Fibroblast of peridontal ligament (primary cell): ENCODE data around the gene RPS17.
"Not testable (repeated sequence)": the region's sequence is repeated elsewhere in the genome, so short reads cannot be mapped to it uniquely, and the experiment has no call there.

ENCODE experiments used
- DNase-seq: peaks from one replicate; pipeline ENCODE4 v3.0.0-alpha.2; 2010; ENCODE audit errors: extremely low read depth

RPS17 gene

DNA sequence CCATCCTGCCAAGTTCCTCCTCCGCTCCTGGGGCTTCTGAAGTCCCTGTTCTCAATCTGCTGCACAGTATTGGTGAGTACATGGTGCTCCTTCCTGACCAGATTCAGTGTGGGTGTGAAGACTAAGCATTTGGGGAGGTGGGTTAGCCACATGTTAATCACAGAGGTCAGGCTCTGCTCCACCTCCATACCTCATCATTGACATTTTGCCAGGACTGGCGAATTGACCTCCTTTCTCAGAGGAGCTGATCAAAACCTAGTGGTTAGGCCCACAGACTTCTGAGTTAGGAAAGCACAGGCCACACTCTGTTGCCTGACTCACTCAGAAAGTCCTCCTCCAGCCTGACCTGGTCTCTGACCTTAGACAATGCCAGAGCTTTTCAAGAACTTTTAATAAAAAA lies 8.4 kb upstream of the RPS17 start:
- DNase-seq: no peak

DNA sequence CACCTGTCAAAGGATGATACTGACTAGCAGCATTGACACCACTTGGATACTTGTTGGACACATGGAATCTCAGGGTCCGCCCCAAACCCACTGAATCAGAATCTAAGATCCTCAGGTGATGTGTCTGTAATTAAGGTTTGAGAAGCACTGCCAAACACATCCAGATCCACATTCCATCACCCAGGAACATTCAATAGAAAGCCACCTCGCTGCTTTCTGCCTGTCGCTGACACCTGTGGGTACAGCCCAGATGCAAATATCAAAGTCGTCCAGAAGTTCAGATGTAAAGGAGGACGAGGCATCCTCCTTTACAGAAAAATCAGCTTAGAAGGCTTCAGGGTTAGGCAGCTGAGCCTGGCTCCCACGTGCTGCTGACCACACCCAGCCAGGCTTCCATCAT lies 5.2 kb upstream of the RPS17 start:
- DNase-seq: no peak

DNA sequence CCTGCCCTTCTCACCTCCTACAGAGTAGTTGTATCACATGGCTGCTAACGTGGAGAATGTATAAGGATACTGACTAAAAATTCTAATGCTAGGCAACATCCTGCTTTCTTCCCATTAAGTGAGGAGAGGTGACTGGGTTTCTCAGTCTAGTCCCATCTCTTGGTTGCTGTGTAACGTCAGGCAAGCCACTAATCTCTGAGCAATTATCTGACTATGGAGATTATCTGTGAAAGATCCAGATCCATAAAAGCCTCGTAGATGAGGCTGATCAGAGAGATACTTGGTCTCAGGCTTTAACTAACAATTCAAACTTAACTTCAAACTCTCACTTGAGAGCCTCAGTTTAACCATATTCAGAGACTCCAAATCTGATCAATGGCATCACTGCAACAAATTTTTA lies 4.7 kb upstream of the RPS17 start:
- DNase-seq: no peak

DNA sequence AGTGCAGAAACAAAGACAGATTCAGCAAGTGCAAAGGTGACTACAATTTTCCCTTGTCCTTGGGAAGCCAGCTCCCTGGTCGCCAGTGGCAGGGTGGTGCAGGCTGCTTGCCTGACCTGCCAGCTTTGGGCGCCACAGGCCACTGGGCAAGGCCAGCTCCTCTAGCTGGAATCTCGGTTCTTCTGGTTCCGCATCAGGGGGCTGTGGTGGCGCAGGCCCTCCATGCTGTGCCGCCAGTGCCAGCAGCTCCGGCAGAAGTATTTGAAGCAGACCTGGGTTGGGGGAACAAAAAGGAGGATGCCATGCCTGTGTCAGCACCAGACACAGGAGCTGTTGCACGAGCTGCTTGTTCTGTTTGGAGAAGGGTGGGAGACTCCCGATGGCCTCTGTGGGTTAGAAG lies 4.2 kb upstream of the RPS17 start:
- DNase-seq: no peak

DNA sequence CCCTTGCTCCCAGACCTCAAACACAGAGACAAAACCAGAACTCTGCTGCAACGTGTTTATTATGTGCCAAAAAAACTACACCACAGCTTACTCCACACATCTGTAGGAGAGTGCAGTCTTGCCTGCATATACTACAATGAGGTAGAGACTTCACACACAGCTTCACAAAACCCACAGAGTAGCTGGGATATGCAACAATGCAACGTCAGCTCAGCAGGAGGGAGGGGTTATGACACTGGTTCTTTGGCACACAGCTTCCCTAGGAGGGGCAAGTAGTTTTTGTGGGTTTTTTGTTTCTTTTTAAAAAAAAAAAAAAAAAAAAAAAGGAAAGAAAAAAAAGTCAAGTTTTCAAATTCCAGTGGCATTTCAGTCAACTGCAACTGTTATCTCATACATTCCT lies 2.9 kb upstream of the RPS17 start:
- DNase-seq: peak; percentile 95

- DNase-seq: peak; percentile 52
Measured at GRCh38 chr15:82540984-82541431, 751 bp upstream of the RPS17 start.

DNA sequence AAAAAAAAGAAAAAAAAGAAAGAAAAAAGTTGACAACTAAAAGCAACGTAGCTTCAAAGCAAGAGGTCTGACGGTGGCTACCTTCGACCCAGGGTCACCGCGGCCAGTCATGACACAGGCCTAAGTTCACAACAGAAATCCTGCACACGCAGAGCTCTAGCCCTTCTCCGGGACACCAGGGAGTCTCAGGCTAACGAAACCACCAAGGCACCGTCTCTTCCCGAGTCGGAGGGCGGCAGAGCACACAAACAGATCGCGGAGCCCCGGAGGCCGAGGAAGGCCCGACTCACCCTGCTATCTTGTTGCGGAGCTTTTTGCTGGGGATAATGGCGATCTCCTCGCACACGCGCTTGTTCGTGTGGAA lies 584 bp downstream of the RPS17 start:
- DNase-seq: no peak

- DNase-seq: no peak
Measured at GRCh38 chr15:82538961-82539690, 1.1 kb downstream of the RPS17 start.

- no peak for DNase-seq
Measured at GRCh38 chr15:82537351-82537908, 2.8 kb downstream of the RPS17 start.

DNA sequence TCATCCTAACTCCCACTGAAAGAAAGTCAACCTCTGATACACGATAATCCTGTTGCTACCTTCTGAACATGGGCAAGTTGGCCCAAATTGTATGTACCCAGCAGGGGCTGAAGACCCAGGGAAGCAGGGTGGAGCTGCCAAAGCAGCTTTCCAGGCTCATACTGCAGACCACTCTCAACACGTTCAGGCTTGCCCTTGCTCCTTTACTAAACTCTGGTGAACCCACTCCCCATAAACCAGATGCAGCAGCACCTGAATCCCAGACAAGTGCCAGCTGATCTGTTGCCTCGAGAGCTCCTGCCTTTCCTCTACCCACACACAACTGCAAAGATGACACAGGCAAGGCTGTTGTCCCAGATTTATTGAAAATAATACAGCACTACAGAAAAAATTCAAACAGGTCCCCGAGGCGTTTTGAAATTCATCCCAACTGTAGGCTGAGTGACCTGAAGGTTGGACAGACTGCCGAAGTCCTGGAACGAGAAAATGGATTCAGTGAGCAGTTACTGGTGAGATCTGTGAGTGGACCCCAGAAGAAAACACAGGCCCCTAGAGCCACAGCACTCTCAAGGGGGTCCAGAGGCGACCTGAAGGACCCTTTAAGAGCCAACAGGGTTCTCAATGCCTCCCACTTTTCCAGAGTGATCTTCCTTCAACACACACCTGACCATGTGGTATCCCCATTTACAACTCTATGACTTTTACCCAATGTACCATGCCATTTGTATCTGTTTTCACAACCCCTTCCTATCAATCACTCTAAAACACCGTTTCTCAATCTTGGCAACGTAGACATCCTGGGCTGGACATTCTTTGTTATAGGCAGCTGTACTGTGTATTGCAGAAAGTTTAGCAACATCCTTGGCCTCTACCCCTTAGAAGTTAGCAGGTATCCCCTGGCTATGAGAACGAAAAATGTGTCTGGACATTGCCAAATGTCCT lies 3.6 kb downstream of the RPS17 start:
- no peak for DNase-seq

- DNase-seq: no peak
Measured at GRCh38 chr15:82535566-82536408, 4.5 kb downstream of the RPS17 start.

GRCh38 chr15:82535151-82535550 lies 5.1 kb downstream of the RPS17 start:
- DNase-seq: not testable (repeated sequence)

GRCh38 chr15:82534457-82534861 lies 5.8 kb downstream of the RPS17 start:
- not testable (repeated sequence) for DNase-seq

- DNase-seq: no peak
Measured at GRCh38 chr15:82533801-82534200, 6.5 kb downstream of the RPS17 start.

GRCh38 chr15:82532991-82533481 lies 7.2 kb downstream of the RPS17 start:
- no peak for DNase-seq

DNA sequence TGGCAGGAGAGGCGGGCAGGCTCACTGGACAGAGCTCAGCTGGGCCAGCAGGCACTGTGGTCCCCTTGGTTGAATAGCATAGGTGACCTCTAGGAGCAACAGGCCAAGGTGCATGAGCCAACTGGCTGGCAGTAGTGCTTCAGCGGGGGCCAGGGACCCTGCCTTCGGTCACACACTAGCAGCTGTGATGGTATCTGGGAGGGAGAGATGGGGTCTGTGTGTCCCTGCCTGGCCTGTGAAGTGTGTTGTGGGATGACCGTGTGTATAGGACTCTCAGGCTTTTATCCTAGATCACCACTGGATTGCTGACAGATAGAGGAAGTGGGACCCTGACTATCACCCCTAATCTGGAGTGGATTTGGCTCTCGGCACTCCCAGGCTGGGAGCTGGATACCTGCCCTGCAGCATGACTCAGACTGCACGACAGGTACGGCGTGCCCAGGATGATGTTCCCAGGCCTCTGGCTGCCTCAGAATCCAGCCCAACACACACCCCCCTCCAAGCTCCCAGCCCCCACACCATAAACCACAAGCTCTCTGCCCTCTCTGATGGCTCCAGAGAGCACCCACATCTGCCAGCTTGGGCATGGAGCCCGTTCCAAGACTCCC lies 7.8 kb downstream of the RPS17 start:
- DNase-seq: no peak

DNA sequence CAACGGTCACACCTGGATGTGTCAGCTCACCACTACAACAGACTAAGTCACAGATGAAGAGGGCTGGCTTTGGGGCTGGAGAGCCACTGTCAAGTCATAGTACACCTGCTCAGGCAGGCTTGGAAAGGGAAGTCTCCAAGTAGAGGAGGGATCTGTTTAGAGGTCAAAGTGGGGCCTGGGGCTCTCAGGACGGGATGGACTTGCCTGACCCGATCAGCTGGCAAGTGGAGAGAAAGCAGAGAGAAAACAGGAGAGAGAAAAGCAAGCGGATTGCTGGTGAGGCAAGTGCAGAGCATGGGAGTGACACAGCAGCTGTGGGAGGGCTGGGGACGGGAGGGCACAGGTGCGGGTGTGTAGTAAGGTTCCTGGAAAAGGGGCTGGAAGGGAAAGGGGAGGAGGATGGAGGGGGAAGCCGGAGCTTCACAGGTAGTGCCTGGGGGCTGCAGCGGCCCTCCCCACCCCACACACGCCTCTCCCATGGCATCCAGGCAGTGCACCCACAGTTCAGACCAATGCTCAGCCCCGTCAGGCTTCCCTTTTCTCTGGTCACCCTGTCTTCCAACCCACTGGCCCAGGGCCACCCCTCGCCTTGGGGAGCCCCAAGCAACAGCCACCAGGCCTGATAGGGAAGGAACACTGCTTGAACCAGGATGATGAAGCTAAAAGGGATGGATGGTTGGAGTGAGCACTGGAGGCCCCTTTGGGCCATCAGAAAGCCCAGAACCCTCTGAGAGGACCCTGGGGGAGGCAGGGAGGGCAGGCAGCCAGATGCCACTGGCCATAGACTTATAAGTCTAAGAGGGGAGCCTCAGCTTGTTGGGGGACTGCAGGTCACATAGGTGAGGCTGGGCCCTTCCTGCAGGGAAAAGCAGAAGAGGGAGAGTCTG lies 8.5 kb downstream of the RPS17 start:
- no peak for DNase-seq

DNA sequence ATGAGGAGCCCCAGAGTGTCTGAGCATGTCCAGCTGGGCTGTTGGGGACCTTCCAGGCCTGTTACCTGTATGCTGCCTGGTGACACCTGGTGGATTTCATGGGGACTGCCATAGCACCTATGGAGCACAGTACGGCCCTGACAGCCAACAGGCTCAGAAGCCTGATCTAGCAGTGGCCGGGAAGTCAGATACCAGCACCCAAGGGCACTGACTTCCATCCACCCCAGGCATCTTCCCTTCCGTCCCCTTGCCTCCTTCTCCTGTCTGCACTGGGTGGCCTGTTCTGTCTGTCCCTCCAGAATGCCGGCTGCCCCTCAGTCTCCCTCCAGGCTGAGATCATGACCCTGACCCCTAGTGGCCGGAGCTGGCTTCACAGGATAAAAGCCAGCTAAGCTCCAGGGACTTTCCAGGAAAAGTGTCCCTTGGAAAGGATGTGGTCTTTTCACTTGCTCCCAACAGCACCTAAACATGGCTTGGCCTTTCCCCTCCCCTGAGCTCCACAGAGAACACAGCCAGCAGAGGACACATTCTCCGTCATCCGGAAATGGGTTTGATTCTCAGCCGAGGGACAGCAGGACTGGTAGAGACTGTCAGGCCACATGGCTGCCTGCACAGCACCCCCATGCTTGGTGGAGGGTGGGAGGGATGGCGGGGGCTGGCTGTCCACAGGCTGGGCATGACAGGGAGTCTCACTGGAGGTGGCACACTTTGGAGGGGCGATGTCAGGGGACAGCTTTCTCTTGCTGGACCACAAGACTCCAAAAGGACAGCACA lies 9.5 kb downstream of the RPS17 start:
- DNase-seq: peak; percentile 58

DNA sequence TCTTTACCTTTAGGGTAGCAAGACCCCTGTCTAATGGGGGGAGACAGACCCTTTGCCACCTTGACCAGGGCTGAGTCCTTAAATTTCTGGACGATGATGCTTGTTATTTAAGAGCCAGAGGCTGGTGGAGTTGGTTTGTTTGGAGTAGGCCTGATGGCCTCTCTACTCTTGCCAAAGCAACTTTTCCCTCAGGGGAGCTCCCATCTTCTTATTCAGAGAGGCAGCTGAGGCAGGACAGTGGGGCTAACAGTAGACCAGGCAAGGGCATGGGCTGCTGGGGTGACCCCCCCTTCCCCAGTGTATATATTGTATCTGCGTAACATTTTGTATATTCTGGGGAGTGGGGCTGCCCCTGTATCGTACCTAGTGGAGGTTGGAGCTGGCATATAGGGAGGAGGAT lies 10.3 kb downstream of the RPS17 start:
- DNase-seq: no peak
